Measurements from ENCODE around the gene VPS26B. TPM values are rescaled to one million over a fixed set of nuclear protein-coding genes. Genes with fewer than 3 reads are reported as not detected.

Gene VPS26B
- total and polyA plus RNA-seq, 9 of the 15 experiments (the other 6 are each of a cell fraction or from before 2014, with no cell fraction given) = 3.5 to 43.3 (median 27.4) TPM

DNA sequence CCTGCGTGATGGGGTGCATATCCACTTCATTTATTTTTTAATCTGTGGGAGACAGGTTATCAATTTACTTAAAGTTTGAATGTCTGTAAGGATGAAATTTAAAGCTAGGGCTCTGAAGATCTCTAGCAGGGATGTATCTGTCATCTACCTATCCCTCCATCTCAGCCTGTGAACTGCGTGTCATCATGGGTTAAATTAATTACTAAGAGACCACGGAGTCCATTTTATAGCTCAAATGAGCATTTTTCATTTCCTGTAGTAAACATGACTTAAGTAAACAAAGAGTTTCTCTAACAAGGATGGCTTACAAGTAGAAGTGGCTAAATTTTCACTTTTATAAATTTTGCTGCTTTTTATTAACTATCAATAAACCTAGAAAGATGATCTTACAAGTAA is 48.8 kb downstream of the VPS26B start:
- intact Hi-C loops (cut with micrococcal nuclease) = loop anchor here (5.0 kb wide), 1 partner anchor 49 kb away; no protein-coding TSS in a partner anchor
- ChIA-PET POLR2A (interaction anchor here (0.5 to 1.2 kb wide), 5 partner anchors 10 to 482 kb away, joined by 3 to 4 read pairs (median 3); no protein-coding TSS in a partner anchor), CTCF (ENCODE audit: low intra/inter-chr PET ratio) (no interaction called here)
- H3K4me2 ChIP-seq (ENCODE audit: insufficient read depth, low read length) = no peak overlapping the region
- H3K27me3 ChIP-seq (ENCODE audit: control insufficient read depth in 2 of 2, insufficient read depth in 2 of 2, low read length in 2 of 2) = peaks cover 46 to 77% of the 10 kb centered on the region in 2 experiments
- H3K27ac ChIP-seq (ENCODE audit: extremely low read depth, low read depth, low read length) = no peak overlapping the region
- no peak for ATAC-seq
- no peak overlapping the region for H3K9ac ChIP-seq (ENCODE audit: insufficient read depth in 1 of 2, low read depth in 2 of 2, low read length in 2 of 2)
- H3K4me1 ChIP-seq (replicated peaks in 1 of 2; ENCODE audit: control insufficient read depth in 2 of 2, insufficient read depth in 2 of 2, low read length in 2 of 2) = peaks cover 7 to 17% of the 10 kb centered on the region in 2 experiments; a peak in 3 of 5 replicates
- no peaks in the 10 kb centered on the region for H3K9me1 ChIP-seq (ENCODE audit: control insufficient read depth, insufficient read depth, low read length)
- in situ Hi-C loops (cut with MboI) = no loop called here
- no peak for TF ChIP-seq BRD9 (IDR thresholded peaks at IDR 0.05; ENCODE audit: low read depth, partially characterized antibody)
- no peak for TF ChIP-seq RUNX1 (IDR thresholded peaks at IDR 0.05; ENCODE audit: low read depth)
- TF ChIP-seq, protein P1, sequence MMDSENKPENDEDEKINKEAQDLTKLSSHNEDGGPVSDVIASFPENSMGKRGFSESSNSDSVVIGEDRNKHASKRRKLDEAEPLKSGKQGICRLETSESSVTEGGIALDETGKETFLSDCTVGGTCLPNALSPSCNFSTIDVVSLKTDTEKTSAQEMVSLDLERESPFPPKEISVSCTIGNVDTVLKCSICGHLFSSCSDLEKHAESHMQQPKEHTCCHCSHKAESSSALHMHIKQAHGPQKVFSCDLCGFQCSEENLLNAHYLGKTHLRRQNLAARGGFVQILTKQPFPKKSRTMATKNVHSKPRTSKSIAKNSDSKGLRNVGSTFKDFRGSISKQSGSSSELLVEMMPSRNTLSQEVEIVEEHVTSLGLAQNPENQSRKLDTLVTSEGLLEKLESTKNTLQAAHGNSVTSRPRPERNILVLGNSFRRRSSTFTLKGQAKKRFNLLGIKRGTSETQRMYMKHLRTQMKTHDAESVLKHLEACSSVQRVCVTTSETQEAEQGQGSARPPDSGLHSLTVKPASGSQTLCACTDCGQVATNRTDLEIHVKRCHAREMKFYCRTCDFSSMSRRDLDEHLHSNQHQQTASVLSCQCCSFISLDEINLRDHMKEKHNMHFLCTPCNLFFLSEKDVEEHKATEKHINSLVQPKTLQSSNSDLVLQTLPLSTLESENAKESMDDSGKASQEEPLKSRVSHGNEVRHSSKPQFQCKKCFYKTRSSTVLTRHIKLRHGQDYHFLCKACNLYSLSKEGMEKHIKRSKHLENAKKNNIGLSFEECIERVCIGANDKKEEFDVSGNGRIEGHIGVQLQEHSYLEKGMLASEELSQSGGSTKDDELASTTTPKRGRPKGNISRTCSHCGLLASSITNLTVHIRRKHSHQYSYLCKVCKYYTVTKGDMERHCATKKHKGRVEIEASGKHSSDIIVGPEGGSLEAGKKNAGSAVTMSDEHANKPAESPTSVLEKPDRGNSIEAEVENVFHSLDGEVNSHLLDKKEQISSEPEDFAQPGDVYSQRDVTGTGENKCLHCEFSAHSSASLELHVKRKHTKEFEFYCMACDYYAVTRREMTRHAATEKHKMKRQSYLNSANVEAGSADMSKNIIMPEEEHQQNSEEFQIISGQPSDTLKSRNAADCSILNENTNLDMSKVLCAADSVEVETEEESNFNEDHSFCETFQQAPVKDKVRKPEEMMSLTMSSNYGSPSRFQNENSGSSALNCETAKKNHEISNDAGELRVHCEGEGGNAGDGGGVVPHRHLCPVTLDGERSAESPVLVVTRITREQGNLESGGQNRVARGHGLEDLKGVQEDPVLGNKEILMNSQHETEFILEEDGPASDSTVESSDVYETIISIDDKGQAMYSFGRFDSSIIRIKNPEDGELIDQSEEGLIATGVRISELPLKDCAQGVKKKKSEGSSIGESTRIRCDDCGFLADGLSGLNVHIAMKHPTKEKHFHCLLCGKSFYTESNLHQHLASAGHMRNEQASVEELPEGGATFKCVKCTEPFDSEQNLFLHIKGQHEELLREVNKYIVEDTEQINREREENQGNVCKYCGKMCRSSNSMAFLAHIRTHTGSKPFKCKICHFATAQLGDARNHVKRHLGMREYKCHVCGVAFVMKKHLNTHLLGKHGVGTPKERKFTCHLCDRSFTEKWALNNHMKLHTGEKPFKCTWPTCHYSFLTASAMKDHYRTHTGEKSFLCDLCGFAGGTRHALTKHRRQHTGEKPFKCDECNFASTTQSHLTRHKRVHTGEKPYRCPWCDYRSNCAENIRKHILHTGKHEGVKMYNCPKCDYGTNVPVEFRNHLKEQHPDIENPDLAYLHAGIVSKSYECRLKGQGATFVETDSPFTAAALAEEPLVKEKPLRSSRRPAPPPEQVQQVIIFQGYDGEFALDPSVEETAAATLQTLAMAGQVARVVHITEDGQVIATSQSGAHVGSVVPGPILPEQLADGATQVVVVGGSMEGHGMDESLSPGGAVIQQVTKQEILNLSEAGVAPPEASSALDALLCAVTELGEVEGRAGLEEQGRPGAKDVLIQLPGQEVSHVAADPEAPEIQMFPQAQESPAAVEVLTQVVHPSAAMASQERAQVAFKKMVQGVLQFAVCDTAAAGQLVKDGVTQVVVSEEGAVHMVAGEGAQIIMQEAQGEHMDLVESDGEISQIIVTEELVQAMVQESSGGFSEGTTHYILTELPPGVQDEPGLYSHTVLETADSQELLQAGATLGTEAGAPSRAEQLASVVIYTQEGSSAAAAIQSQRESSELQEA (IDR thresholded peaks at IDR 0.05; ENCODE audit: low read depth) = no peak
- H2AFZ ChIP-seq (ENCODE audit: low read depth, low read length) = no peak overlapping the region
- no TSS peak for BruUV-seq (replicated peaks)
- H3K9me3 ChIP-seq (replicated peaks; ENCODE audit: control insufficient read depth, insufficient read depth, low read depth, low read length) = no peaks in the 10 kb centered on the region
- no peak for DNase-seq (ENCODE audit: extremely low read depth in 1 of 4, low spot score in 3 of 4)
- no peak for FAIRE-seq
- no peaks in the 10 kb centered on the region for H4K20me1 ChIP-seq (replicated peaks; ENCODE audit: control insufficient read depth, insufficient read depth, low read length)
- H3K4me3 ChIP-seq = no peak overlapping the region
- 0% methylated on average over 3 of the region's 3 CpGs for WGBS (ENCODE audit: insufficient coverage, low coverage, missing lambda C conversion rate)
- H3K36me3 ChIP-seq (ENCODE audit: control insufficient read depth, insufficient read depth, low read length) = no peaks in the 10 kb centered on the region
- no peaks in the 10 kb centered on the region for H3K79me2 ChIP-seq (ENCODE audit: control insufficient read depth, insufficient read depth, low read length)

All from K562 (cell line).